GM12872 (cell line): ENCODE data around the gene SYN1.

Experiments
- TF ChIP-seq, protein P1 (sequence below): IDR thresholded peaks from 3 replicates; pipeline ENCODE4 v1.5.1; 2011; ENCODE audit warnings: low read depth, mild to moderate bottlenecking, low read length, moderate library complexity; ENCODE audit not compliant: insufficient read depth

SYN1 gene

DNA sequence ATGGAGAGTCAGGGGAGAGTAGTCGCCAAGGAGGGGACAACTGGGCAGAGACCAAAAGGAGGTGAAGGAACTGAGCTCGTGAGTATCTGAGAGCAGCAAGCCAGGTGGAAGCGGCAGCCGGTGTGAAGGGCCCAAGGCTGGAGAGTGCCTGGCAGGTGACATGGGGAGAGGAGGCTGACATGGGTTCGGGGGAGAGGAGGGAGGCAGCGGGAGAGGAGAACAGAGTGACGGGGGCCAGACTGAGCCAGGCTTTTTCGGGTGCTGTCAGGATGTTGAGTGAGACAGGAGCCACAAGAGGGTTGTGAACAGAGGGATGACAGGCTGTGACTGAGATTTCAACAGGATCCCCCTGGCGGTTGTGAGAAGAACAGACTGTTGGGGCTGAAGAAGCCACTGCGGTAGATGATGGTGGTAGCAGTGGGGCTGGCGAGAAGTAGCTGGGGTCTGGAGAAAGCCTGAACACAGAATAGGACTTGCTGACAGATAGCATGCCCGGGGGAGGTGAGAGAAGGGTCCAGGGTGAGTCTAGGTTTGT, 25.0 kb upstream of the SYN1 start:
- TF ChIP-seq, protein P1, sequence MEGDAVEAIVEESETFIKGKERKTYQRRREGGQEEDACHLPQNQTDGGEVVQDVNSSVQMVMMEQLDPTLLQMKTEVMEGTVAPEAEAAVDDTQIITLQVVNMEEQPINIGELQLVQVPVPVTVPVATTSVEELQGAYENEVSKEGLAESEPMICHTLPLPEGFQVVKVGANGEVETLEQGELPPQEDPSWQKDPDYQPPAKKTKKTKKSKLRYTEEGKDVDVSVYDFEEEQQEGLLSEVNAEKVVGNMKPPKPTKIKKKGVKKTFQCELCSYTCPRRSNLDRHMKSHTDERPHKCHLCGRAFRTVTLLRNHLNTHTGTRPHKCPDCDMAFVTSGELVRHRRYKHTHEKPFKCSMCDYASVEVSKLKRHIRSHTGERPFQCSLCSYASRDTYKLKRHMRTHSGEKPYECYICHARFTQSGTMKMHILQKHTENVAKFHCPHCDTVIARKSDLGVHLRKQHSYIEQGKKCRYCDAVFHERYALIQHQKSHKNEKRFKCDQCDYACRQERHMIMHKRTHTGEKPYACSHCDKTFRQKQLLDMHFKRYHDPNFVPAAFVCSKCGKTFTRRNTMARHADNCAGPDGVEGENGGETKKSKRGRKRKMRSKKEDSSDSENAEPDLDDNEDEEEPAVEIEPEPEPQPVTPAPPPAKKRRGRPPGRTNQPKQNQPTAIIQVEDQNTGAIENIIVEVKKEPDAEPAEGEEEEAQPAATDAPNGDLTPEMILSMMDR, result 0 out of 3 replicates have a peak, but pooled peaks have one; percentile 9

DNA sequence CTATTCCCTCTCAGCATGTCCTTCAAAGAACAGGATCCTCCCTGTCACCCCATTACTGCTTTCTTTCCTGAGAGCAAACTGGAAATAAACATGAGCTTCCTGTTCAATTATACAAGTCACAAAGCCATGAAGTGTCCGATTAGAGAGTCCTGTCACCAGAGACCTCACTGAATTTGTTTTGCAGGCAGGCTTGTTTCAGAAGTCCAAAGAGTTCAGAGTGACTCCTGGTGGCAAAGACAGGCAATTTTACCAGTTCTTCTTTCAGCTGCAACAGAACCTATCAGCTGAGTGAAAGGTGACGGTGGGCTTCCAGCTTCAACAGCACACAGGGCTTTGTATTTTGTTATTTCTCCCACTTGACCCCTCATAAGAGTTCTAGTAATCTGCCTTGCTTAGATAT, 24.3 kb upstream of the SYN1 start:
- TF ChIP-seq, protein P1, result peak; percentile 31; the same call in 1 of the 3 replicates

DNA sequence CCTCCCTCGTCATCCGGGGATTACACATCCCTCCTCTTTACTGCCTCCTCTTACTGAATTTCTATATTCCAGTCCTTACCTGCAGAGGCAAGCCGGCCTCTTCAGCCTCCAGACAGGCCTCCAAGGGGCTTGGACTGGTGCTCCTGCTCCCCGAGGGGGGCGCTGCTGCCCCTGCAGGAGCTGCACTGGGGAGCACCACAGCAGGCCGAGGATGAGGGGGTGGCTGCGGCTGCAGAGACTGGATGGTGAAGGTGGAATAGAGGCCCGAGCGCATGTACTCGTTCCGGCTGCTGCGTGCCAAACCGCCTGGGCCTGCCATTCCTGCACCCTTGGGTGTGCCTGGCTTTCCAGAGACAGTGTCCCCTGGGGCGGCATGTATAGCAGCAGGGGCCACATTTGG, 19.2 kb upstream of the SYN1 start:
- TF ChIP-seq, protein P1, result no peak

GRCh38 chrX:47637546-47638195, 18.0 kb upstream of the SYN1 start:
- TF ChIP-seq, protein P1, result peak; percentile 30; the same call in 1 of the 3 replicates

GRCh38 chrX:47634871-47635575, 15.4 kb upstream of the SYN1 start:
- TF ChIP-seq, protein P1, result no peak

DNA sequence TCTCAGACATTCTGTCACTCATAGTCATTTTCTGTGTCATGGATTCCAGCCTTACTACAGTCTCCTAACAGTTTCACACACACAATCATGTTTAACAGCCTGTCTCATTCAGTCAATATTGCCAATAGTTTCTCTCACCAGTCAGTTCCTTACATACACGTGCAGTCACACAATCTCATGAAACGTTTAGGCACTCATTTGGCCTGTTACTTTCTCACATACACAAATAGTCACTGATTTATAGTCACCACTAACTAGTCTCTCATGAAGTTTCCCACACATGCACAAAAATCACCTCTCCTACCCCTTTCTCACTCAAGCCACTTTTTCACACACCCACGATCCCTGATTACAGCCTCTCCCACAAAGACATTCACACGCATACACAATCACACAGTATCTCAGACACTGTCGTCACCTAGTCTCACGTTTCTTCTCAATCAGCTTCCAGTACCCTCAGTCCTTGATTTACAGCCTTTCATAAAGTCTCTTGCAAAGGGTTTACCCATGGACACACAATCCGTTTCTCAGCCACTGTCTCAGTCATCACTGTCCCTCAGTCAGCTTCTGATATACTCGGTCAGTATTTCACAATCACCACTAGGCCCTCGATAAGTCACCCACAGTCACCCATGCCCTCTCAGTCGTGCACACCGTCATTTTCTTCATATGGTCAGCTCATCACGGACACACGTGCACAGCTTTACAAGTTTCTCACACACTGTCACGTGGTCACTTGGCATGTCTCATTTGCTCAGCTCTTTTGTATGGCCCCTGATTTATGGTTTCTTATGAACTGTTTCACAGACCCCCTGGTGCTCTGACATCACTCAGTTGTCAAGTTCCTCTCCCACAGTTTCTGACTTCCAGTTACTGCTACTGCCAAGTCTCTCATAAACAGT, 14.3 kb upstream of the SYN1 start:
- TF ChIP-seq, protein P1, result no peak

- TF ChIP-seq, protein P1, result no peak
These were observed 13.0 kb upstream of the SYN1 start for GRCh38 chrX:47632666-47633065.
